HUDEP-2 (cell line): ENCODE data around the gene STAG3.
A peak's percentile ranks its signal among the peaks of the same experiment; 100 is the strongest.

ENCODE experiments used
- DNase-seq, 76 experiments: peaks; one replicate each; lab custom pipeline; 2025; ENCODE audit not compliant: unreplicated experiment in 76 of 76; lab: John Stamatoyannopoulos, UW

The STAG3 gene

GRCh38 chr7:100153708-100154535, 23.8 kb upstream of the STAG3 start:
- DNase-seq: peak in 22 of 76 experiments; percentile 8 to 37 (median 20)

GRCh38 chr7:100154651-100155491, 22.8 kb upstream of the STAG3 start:
- DNase-seq: no peak

GRCh38 chr7:100155553-100156317, 22.0 kb upstream of the STAG3 start:
- no peak for DNase-seq

GRCh38 chr7:100156331-100157068, 21.2 kb upstream of the STAG3 start:
- peak in 15 of 76 experiments; percentile 5 to 41 (median 27) for DNase-seq

GRCh38 chr7:100157069-100157333, 20.7 kb upstream of the STAG3 start:
- DNase-seq: no peak

- DNase-seq: no peak
Measured at GRCh38 chr7:100157334-100158228, 20.1 kb upstream of the STAG3 start.

GRCh38 chr7:100158229-100159098, 19.3 kb upstream of the STAG3 start, which contains the start of gene TRAPPC14:
TRAPPC14 (minus strand) TSS chr7:100158723; CDS start chr7:100158499, 224 bp downstream.
- DNase-seq: peak in 74 of 76 experiments; percentile 29 to 91 (median 81)

- no peak for DNase-seq
Measured at GRCh38 chr7:100159099-100159623, 18.6 kb upstream of the STAG3 start.

GRCh38 chr7:100160067-100160466, 17.7 kb upstream of the STAG3 start:
- no peak for DNase-seq

- DNase-seq: no peak
Measured at GRCh38 chr7:100163006-100163531, 14.6 kb upstream of the STAG3 start.

- no peak for DNase-seq
Measured at GRCh38 chr7:100163871-100164270, 13.8 kb upstream of the STAG3 start.

GRCh38 chr7:100166317-100166940, 11.3 kb upstream of the STAG3 start:
- DNase-seq: no peak

- peak in 1 of 76 experiments; percentile 12 for DNase-seq
Measured at GRCh38 chr7:100166970-100167911, 10.5 kb upstream of the STAG3 start.

GRCh38 chr7:100167912-100168323, 9.8 kb upstream of the STAG3 start:
- DNase-seq: peak in 54 of 76 experiments; percentile 4 to 82 (median 46)

GRCh38 chr7:100169147-100169850, 8.4 kb upstream of the STAG3 start:
- no peak for DNase-seq
